NCI-H2171 treated with DMSO at 0.1 percent for 48 hours (cell line): ENCODE data around the gene COL7A1.

Source experiments
- DNase-seq: peaks from one replicate; lab custom pipeline; 2025; lab: John Stamatoyannopoulos, UW

COL7A1 gene

GRCh38 chr3:48595075-48595525 lies at the start of gene COL7A1:
Gene COL7A1, minus strand, starts transcription at chr3:48595329. Its CDS starts 170 bp downstream, at chr3:48595159.
- no peak for DNase-seq

DNA sequence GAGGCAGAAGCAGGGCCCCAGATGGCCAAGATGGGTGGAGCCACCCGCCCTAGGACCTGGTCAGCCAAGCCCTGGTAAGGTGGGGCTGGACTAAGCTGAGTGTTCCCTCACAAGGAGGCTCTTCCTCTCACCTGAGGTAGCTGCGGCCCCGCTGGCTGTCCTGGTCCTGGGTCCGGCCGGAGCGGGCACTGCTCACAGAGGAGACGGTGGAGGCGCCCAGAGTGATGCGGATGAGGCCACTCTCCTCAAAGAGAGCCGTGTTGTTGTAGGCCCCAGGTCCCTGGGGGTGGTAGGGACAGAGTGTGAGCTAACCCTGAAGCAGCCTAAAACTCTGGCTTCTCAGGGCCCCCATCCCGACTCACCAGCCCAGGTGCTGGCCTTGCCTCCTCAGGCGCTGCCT lies 47.5 kb upstream of the COL7A1 start:
- DNase-seq: no peak

- no peak for DNase-seq
These were observed 46.3 kb upstream of the COL7A1 start for GRCh38 chr3:48641396-48641795.

DNA sequence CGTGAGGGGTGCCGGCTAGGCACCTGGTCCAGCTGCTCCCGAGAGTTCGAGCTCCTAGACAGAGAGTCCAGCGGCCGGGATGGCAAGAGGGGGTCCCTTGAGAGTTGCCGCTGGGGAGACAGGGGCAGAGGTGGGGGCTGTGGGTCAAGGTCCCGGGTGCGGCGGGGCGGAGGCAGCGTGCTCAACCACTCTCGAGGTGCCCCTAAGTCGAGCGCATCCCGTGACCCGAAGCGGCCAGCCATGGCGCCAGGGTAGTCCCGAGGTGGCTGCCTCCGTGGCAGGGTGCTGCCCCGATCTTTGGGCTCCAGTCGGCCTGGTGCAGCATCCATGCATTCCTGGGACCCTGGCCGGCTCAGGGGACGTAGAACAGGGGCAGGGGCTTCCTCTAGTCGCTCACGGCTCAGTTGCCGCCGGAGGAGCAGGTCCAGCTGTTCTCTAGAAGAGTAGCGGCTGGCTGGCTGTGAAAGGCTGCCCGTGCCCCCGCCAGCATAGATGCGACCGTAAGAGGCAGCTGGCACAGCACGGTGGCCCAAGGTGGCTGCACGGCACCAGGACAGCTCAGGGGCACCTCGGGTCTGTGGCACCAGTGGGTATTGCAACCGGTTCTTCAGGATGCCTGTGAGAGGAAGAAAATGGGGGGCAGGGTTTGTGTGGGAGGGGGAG lies 44.9 kb upstream of the COL7A1 start:
- no peak for DNase-seq

GRCh38 chr3:48637305-48637704 lies 42.2 kb upstream of the COL7A1 start:
- DNase-seq: no peak

- DNase-seq: no peak
These were observed 41.1 kb upstream of the COL7A1 start for GRCh38 chr3:48636149-48636655.

DNA sequence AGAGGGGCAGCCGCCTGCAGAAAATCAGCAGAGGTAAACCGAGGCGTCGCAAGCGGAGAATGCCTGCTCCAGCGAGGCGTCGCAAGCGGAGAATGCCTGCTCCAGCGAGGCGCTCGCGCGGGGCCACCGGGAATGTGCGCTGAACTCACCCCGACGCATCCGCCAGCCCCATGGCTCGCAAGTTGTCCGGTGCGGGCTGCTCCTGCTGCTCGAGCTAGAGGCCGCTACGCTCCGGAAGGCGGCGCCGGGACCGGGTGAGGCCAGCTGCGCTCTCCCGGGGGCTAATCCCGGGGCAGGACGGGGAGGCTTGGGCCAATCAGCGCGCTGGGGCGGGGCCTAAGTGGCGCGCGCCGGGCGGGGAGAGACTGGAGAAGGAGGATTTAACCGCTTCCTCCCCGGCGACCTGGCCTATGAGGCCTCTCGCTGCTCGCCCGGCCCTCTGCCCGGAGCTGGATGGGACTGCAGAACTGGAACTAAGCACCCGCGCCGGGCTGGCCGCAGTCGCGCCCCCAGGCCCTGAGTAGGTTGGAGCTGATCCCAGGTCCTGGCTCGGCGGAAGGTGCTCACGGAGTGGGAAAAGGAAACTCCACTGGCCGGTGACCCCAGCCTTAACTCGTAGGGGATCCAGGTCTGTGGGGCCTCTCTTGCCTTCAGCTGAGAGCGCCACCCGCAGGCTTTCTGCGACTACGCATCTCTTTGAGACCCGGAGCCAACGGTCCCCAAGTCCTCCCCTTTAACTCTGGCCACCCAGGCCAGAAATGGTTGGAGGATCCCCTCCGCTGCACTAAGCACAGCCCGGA lies 40.3 kb upstream of the COL7A1 start, which contains the start of gene SLC26A6:
Gene SLC26A6, minus strand, starts transcription at position 240 of the 800 bp plus-strand sequence. Its CDS starts 68 bp downstream, at position 172.
- peak; percentile 79 for DNase-seq

- DNase-seq: peak; percentile 1
These were observed 39.6 kb upstream of the COL7A1 start for GRCh38 chr3:48634661-48635221.

- no peak for DNase-seq
These were observed 38.6 kb upstream of the COL7A1 start for GRCh38 chr3:48633743-48634142.

DNA sequence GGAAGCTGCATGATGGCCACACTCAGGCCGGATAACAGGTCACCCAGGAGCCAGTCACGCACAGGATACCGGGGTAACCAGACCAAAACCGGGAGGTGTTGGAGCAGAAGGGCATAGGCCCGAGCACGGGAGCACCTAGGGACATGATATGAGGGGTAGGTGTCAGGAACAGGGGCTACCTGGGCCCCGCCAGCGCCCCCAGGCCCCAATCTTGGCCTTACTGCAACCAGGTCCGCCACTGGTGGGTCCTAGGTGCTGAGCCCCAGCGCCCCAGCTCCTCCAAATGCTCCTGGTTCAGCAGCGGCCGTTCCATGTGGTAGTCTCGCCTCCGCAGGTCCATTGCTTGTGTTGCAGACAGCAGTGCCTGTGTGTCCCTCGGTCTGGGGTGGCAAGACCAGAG lies 38.1 kb upstream of the COL7A1 start:
- no peak for DNase-seq

DNA sequence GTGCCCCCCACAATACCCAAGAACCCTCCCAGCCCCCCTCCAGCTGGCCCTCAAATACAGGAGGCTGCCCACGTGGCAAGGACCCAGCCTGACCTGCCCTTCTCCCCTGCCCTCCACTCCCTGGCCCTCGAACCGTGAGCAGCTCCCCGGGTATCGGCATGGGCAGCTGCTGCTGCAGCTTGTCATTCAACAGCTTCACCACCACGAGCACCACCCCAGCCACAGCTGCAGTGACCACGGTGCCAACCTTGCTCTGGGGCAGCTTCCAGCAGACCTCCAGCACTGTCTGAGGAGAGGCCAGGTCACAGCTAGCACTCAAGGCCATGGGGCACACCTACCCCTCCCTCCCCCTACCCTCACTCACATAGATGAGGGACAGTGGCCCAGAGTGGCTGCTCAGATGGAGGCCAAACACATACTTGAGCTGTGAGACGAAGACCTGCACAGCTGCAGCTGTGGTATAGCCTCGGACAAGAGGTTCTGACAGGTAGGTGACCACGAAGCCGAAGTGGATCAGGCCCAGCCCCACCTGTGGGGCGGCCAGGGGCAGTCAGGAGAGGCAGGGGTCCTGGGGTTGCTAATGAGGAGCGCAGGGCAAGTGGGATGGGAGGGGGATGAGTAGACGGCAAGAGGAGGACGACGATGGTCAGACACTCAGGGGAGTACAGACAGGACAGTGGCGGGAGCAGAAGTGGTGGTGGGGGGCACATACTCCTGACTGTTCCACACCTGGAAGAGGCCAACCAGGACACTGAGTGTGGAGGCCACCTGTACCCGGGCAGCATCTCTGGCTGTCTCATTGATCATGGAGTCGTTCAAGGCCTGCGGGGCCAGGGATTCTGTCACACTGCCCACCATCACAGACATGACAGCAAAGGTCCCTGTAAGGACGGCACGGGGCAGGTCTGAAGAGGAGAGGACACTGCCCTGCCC lies 36.7 kb upstream of the COL7A1 start:
- no peak for DNase-seq

- no peak for DNase-seq
These were observed 35.7 kb upstream of the COL7A1 start for GRCh38 chr3:48630833-48631232.

DNA sequence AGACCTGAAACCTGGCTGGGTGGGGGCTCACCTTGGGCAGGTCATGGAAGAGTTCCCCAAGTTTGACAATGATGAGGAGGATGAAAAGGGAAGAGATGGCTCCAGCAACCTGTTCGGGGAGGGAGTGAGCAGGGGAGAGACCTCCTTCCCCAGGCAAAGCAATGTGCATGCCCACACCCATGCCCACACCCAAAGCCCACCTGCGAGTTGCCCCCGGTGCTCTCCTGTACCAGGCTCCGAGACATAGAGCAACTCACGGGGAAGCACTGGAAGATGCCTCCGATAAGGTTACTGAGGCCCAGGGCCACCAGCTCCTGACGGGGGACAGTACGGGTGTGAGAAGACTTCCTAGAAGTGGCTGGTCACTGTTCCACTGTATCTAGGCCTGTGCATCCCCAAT lies 35.3 kb upstream of the COL7A1 start:
- no peak for DNase-seq

GRCh38 chr3:48629894-48630293 lies 34.8 kb upstream of the COL7A1 start:
- DNase-seq: no peak

GRCh38 chr3:48628277-48629017 lies 33.3 kb upstream of the COL7A1 start:
- no peak for DNase-seq

DNA sequence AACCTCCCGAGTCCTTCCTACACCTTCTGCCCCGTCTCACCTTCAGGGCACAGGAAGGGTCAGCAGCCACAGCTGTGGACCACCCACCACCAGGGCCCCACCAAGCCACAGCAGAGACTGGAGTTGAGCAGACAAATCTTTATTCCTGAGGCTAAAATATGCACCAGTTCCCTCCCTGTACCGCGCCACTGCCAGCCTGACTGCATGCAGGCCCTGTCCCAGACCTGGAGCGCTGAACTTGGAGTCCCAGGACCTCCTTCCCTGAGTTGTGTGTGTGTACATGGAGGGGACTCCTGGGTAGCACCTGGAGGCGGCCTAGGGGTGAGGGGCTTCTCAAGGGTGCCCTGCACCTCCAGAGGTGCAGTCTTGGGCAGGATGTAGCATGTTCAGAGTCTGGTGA lies 30.5 kb upstream of the COL7A1 start:
- DNase-seq: no peak

DNA sequence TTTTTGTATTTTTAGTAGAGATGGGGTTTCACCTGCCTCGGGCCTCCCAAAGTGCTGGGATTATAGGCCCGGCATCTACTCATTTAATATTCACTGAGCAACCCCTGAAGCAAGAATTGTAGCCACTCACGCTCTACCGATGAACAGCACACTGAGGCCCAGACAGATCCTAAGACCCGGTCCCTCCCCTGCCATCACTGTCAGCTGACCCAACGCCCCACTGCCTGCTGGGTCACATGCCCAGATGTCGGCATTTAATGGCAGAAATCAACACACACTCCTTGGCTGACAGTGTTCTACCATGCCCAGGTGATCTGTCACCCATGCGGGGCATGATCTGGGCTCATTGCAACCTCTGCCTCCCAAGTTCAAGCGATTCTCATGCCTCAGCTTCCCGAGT lies 29.6 kb upstream of the COL7A1 start:
- no peak for DNase-seq

DNA sequence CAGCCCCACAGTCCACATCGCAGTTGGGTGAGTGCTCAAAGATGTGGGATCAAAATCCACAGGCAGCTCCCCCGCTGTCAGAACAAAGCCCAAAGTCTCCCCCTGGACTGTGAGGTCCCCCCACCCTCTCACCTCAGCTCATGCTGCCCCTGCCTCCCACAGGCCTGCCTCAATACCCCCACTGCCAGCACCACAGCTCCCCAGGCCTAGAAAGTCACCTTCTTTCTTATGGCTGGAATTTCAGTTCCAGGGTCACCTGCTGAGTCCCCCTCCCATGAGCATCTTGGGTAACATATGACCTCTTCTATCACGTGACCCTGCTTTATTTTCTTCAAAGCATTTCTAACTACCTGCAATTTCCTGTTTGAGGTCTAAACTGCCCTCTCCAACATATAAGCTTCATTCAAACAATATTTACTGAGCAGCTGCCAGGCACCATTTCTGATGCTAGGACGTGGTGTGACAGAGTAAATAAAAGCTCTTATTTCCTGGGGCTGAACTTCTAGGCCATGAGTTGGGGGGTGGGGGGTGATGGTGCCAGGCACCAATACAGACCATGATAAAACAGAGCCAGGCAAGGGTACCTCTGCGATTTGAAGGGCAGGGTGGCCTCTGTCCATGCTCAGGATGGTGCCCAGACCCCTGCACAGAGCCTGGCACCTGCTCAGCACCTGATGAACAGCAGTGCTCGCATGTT lies 28.9 kb upstream of the COL7A1 start:
- DNase-seq: no peak

DNA sequence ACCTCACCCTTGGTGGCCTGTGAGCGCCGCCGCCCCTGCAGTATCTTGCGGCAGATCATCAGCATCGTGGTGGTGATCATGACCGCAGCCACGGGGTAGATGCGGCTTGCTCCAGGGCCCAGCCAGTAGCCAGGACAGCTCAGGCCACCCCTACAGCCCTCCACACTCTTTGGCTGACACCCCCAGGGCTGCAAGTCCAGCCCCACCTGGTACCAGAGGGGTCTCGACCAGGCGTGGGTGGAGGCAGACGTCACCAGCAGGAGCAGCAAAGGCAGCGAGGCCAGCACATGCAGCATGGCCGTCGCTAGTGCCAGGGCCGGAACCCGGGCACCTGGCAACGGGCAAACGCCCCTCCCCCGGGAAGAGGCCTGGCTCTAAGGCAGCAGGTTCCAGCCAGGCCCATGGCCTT lies 26.3 kb upstream of the COL7A1 start, which contains the start of gene TMEM89:
Gene TMEM89, minus strand, starts transcription at position 309 of the 409 bp plus-strand sequence. Its CDS starts 13 bp downstream, at position 296.
- no peak for DNase-seq
